Sigmoid colon (tissue), 3 donors: ENCODE results near the gene CDC40.

Source experiments
- CTCF ChIP-seq, 4 experiments: fragments of 450-650 bp in 3 of 4; fragments of 200-600 bp in 1 of 4; IDR thresholded peaks; one replicate each; pipeline ENCODE4 v1.5.1; 2016 to 2019; ENCODE audit warnings: antibody characterized with exemption in 4 of 4, mild to moderate bottlenecking in 3 of 4, moderate library complexity in 2 of 4
- POLR2A ChIP-seq, 2 donors: fragments of 450-650 bp; IDR thresholded peaks; one replicate each; pipeline ENCODE4 v1.6.1; 2016; ENCODE audit warnings: antibody characterized with exemption in 2 of 2, mild to moderate bottlenecking in 2 of 2, moderate library complexity in 2 of 2

GRCh38 chr6:110277100-110277665 is 97.0 kb downstream of the CDC40 start:
- TF ChIP-seq CTCF (IDR thresholded peaks at IDR 0.05) (no peak), POLR2A (IDR thresholded peaks at IDR 0.05) (no peak)
